Endodermal cell (in vitro differentiated cells): Measurements from ENCODE around the gene CEND1. TPM values are rescaled to one million over a fixed set of nuclear protein-coding genes. Genes with fewer than 3 reads are reported as not detected.

Source experiments
- DNase-seq: peaks from one replicate; pipeline ENCODE4 v3.0.0-alpha.2; 2017
- H3K27ac ChIP-seq: 2 replicates; pipeline ENCODE4 v1.5.1; 2013; ENCODE audit warnings: mild to moderate bottlenecking, low read depth, low read length, moderate library complexity
- H3K27me3 ChIP-seq: 2 replicates; pipeline ENCODE4 v1.6.1; 2013; ENCODE audit warnings: mild to moderate bottlenecking, low read length, moderate library complexity; ENCODE audit not compliant: insufficient read depth, control insufficient read depth, poor library complexity, severe bottlenecking
- H3K36me3 ChIP-seq: 2 replicates; pipeline ENCODE4 v1.7.0; 2013; ENCODE audit warnings: mild to moderate bottlenecking, low read length, moderate library complexity; ENCODE audit not compliant: control insufficient read depth, insufficient read depth
- H3K4me1 ChIP-seq: one replicate; pipeline ENCODE4 v1.7.0; 2013; ENCODE audit warnings: low read length; ENCODE audit not compliant: control insufficient read depth, insufficient read depth
- H3K4me3 ChIP-seq: 2 replicates; pipeline ENCODE4 v1.5.1; 2013; ENCODE audit warnings: mild to moderate bottlenecking, low read length, moderate library complexity
- H3K9ac ChIP-seq: 2 replicates; pipeline ENCODE4 v1.6.1; 2013; ENCODE audit warnings: mild to moderate bottlenecking, low read length, moderate library complexity; ENCODE audit not compliant: poor library complexity, severe bottlenecking; ENCODE audit errors: extremely low read depth
- H3K9me3 ChIP-seq: 2 replicates; pipeline ENCODE4 v1.6.1; 2013; ENCODE audit warnings: mild to moderate bottlenecking, low read length, moderate library complexity; ENCODE audit not compliant: control insufficient read depth
- H3K27ac Mint-ChIP-seq: 2 replicates; pipeline ENCODE4 v1.8.0; 2020; ENCODE audit warnings: mixed read lengths
- H3K27me3 Mint-ChIP-seq: 2 replicates; pipeline ENCODE4 v1.8.0; 2021; ENCODE audit warnings: mild to moderate bottlenecking, mixed read lengths; ENCODE audit not compliant: insufficient read depth
- H3K36me3 Mint-ChIP-seq: 2 replicates; pipeline ENCODE4 v1.8.0; 2020; ENCODE audit warnings: low read depth, mixed read lengths
- H3K4me1 Mint-ChIP-seq: 2 replicates; pipeline ENCODE4 v1.8.0; 2020; ENCODE audit warnings: mixed read lengths
- H3K4me3 Mint-ChIP-seq: 2 replicates; pipeline ENCODE4 v1.8.0; 2020; ENCODE audit warnings: mild to moderate bottlenecking, moderate library complexity, mixed read lengths
- H3K9me3 Mint-ChIP-seq: 2 replicates; pipeline ENCODE4 v1.8.0; 2020; ENCODE audit warnings: mild to moderate bottlenecking, mixed read lengths
- WGBS, 2 experiments: methylation state at CpG; one replicate each; pipeline versions ENCODE4 v1.1.5 to v1.1.7; 2013; ENCODE audit warnings: missing lambda C conversion rate in 2 of 2, mixed read lengths in 1 of 2; ENCODE audit not compliant: insufficient coverage in 1 of 2, insufficient read length in 1 of 2; 5-methylcytosine and 5-hydroxymethylcytosine counted together
- total RNA-seq, 2 donors: library from RNA; stranded (reverse); fragmentation: NEBNext Ultra II Directional in 1 of 2; extraction: Animal tissue kit (Norgen Biotek cat#: 25700) in 1 of 2; gene quantifications; 2 replicates in 1 of 2; 3 replicates in 1 of 2; pipeline ENCODE4 v1.2.1, GENCODE V29; 2021
- TF ChIP-seq, protein P1 (sequence below): fragments of 200-600 bp; sonication (generic); conservative IDR thresholded peaks from 2 replicates; pipeline ENCODE4 v1.5.0; 2021; ENCODE audit warnings: antibody characterized with exemption, mild to moderate bottlenecking

The CEND1 gene
- total RNA-seq, 2 donors from 2014 or later = not detected

DNA sequence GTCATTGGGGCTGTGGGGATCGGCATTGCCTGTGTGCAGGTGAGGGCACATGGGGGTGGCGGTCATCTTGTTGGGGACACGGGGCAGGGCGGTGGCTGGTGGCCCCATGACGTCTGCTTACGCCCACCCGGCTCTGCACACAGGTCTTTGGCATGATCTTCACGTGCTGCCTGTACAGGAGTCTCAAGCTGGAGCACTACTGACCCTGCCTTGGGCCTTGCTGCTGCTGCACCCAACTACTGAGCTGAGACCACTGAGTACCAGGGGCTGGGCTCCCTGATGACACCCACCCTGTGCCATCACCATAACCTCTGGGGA, 48.1 kb upstream of the CEND1 start:
- 81 to 88% methylated on average over 4 to 8 of the region's 8 CpGs for WGBS, 2 experiments
- TF ChIP-seq, protein P1, sequence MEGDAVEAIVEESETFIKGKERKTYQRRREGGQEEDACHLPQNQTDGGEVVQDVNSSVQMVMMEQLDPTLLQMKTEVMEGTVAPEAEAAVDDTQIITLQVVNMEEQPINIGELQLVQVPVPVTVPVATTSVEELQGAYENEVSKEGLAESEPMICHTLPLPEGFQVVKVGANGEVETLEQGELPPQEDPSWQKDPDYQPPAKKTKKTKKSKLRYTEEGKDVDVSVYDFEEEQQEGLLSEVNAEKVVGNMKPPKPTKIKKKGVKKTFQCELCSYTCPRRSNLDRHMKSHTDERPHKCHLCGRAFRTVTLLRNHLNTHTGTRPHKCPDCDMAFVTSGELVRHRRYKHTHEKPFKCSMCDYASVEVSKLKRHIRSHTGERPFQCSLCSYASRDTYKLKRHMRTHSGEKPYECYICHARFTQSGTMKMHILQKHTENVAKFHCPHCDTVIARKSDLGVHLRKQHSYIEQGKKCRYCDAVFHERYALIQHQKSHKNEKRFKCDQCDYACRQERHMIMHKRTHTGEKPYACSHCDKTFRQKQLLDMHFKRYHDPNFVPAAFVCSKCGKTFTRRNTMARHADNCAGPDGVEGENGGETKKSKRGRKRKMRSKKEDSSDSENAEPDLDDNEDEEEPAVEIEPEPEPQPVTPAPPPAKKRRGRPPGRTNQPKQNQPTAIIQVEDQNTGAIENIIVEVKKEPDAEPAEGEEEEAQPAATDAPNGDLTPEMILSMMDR = no peak
- peaks cover 2% of the 10 kb centered on the region for H3K4me1 ChIP-seq
- no peaks in the 10 kb centered on the region for H3K27me3 ChIP-seq
- peaks cover 49% of the 10 kb centered on the region for H3K36me3 ChIP-seq
- no peak overlapping the region for H3K4me3 Mint-ChIP-seq
- no peaks in the 10 kb centered on the region for H3K27me3 Mint-ChIP-seq
- no peaks in the 10 kb centered on the region for H3K9me3 Mint-ChIP-seq
- H3K9ac ChIP-seq = no peak overlapping the region
- no peak overlapping the region for H3K4me3 ChIP-seq
- DNase-seq = no peak
- no peak overlapping the region for H3K27ac Mint-ChIP-seq
- H3K4me1 Mint-ChIP-seq = peaks cover 10% of the 10 kb centered on the region
- H3K27ac ChIP-seq = no peak overlapping the region
- peaks cover 32% of the 10 kb centered on the region for H3K36me3 Mint-ChIP-seq
- no peaks in the 10 kb centered on the region for H3K9me3 ChIP-seq

DNA sequence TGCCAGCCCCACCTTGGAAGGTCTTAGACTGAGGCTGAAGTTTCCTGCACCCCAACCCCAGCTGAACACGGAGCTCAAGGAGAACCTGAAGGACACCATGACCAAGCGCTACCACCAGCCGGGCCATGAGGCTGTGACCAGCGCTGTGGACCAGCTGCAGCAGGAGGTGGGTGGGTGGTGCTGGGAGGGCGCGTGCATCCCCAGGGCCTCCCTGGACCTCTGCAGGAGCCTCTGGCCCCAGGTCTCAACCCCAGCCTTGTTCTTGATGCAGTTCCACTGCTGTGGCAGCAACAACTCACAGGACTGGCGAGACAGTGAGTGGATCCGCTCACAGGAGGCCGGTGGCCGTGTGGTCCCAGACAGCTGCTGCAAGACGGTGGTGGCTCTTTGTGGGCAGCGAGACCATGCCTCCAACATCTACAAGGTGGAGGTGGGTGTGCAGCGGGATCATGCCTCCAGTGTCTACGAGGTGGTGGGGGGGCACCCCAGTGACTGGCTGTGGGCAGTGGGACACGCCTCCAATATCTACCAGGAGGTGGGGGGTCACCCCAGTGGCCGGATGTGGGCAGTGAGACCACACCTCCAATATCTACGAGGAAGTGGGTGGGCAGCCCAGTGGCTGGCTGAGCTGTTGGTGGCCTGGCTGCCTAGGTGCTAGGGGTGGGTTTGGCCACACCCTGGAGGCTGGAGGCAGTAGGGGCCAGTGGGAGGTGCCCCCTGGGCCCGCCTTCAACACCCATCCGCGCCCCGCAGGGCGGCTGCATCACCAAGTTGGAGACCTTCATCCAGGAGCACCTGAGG, 47.5 kb upstream of the CEND1 start:
- H3K4me3 Mint-ChIP-seq = no peak overlapping the region
- H3K4me1 Mint-ChIP-seq = peaks cover 10% of the 10 kb centered on the region
- peaks cover 32% of the 10 kb centered on the region for H3K36me3 Mint-ChIP-seq
- Histone ChIP-seq H3K9ac (no peak overlapping the region), H3K9me3 (no peaks in the 10 kb centered on the region), H3K36me3 (peaks cover 49% of the 10 kb centered on the region), H3K27me3 (no peaks in the 10 kb centered on the region), H3K27ac (no peak overlapping the region), H3K4me3 (no peak overlapping the region), H3K4me1 (peaks cover 2% of the 10 kb centered on the region)
- 95 to 98% methylated on average over 15 to 22 of the region's 22 CpGs for WGBS, 2 experiments
- TF ChIP-seq, protein P1 = no peak
- H3K27me3 Mint-ChIP-seq = peaks cover under 1% of the 10 kb centered on the region
- no peak overlapping the region for H3K27ac Mint-ChIP-seq
- H3K9me3 Mint-ChIP-seq = no peaks in the 10 kb centered on the region
- DNase-seq = no peak

DNA sequence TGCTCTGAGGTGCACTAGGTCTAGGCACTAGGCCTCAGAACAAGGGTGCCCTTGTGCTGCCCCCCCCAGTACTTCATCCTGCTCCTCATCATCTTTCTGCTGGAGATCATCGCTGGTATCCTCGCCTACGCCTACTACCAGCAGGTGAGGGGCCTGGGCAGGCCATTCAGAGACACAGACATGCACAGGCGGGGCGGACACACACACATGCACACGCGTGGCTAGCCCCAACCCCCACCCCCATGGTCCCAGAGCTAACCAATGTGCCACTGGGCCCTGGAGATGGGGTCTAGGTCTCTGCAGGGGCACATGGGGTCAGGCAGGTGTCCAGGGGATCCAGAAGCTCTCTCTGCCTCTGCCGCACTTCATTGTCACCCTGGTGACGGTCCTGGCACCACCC, 46.8 kb upstream of the CEND1 start:
- DNase-seq = no peak
- Mint-ChIP-seq H3K4me1 (peaks cover 16% of the 10 kb centered on the region), H3K4me3 (no peak overlapping the region), H3K27me3 (peaks cover 8% of the 10 kb centered on the region), H3K9me3 (no peaks in the 10 kb centered on the region), H3K36me3 (peaks cover 32% of the 10 kb centered on the region), H3K27ac (no peak overlapping the region)
- no peak overlapping the region for H3K27ac ChIP-seq
- no peak overlapping the region for H3K4me3 ChIP-seq
- H3K27me3 ChIP-seq = peaks cover 5% of the 10 kb centered on the region
- TF ChIP-seq, protein P1 = no peak
- H3K4me1 ChIP-seq = peaks cover 7% of the 10 kb centered on the region
- no peak overlapping the region for H3K9ac ChIP-seq
- 94% methylated on average over 9 of the region's 9 CpGs; no CpG with 5 or more reads in 1 of the 2 experiments for WGBS, 2 experiments
- H3K36me3 ChIP-seq = peaks cover 49% of the 10 kb centered on the region
- no peaks in the 10 kb centered on the region for H3K9me3 ChIP-seq
